ENCODE measurements around the gene CACNB1. TPM values are rescaled to one million over a fixed set of nuclear protein-coding genes. Genes with fewer than 3 reads are reported as not detected.

CACNB1 gene
- total RNA-seq, 2 donors from 2014 or later, result 12.7 to 16.1 TPM

- no peak for DNase-seq
- intact Hi-C loops (cut with DNase I, micrococcal nuclease), result no loop called here
Measured at GRCh38 chr17:39165841-39166349, 31.6 kb downstream of the CACNB1 start, which contains the start of gene ARL5C. ARL5C (minus strand) TSS chr17:39166161; CDS start chr17:39165760, 401 bp downstream.

DNA sequence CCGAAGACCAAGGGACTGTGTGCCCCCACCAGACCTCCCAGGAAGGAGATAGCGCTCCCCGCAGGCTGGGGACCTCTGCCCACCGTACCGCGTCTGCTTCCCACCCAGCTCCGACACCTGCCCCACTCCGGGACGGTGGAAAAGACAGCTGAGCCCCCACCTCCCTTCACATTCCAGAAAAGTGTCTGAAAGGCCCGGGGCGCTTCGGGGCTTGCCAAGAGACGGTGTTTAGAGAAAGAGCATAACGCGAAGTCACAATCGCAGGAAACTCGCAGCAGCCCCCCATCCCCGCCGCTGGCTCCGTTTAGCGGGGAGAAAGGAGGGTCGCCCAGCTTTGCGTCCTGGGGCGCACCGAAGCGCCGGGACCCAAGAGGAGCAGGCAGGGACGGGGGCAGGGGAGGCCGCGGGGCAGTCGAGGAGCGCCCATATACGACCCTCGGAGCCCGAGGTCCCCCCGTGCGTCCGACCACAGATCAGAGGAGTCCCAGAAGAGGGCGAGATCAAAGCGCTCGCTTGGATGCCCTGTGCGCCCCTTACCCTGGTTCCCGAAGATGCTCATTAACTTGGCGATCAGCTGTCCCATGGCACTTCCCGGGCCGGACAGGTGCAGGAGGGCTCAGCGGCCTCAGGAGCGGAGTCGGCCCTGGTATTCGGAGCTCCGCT lies 32.2 kb downstream of the CACNB1 start:
- DNase-seq (no peak), ATAC-seq (no peak)
- intact Hi-C loops (cut with DNase I, micrococcal nuclease), result no loop called here

More at GRCh38 chr17:39165841-39166349, 31.6 kb downstream of the CACNB1 start, which contains the start of gene ARL5C:
- no peak for ATAC-seq

GRCh38 chr17:39164675-39165143 lies 32.8 kb downstream of the CACNB1 start:
- intact Hi-C loops (cut with DNase I, micrococcal nuclease), result no loop called here
- ATAC-seq (peak; percentile 87), DNase-seq (peak; percentile 87 to 89)

DNA sequence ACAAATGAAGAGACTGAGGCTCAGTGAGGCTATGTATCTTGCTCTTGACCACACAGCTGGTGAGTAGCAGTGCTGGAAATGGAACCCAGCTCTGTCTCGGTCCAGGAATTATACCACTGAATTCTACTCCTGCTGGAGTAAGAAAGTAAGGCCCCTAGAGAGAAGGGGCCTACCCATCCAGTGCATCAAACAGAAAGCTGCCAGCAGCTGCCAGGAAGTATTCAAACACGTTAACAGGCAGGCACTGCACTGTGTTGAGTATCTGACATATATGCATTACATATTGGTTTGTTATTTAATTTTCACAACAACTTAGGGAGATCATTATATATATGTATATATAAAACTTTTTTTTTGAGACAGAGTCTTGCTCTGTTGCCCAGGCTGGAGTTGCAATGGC lies 35.5 kb downstream of the CACNB1 start:
- ATAC-seq (no peak), DNase-seq (no peak)
- intact Hi-C loops (cut with DNase I, micrococcal nuclease), result no loop called here

- DNase-seq, result no peak
- intact Hi-C loops (cut with DNase I, micrococcal nuclease), result loop anchor here in 1 of 2 donors (10.0 kb wide), 1 partner anchor 174 kb away; no protein-coding TSS in a partner anchor
- ATAC-seq, result no peak
Measured at GRCh38 chr17:39158623-39159022, 38.8 kb downstream of the CACNB1 start.

DNA sequence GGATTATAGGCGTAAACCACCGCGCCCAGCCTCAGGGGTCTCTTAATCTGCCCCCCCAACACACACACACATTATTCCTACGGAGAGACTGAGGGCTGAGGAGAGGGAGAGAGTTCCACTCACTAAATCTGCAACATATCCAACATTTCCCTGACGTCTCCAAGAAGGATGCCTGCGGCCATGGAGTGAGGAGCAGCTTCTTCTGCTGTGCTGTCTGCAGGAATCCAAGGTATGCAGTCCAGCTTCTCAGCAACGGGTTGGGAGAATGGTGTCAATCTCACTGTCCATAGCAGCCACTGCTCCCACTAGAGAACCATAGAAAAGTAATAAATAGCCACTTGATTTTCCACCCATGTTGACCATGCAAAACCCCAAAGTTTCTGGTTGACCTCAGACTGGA lies 41.0 kb downstream of the CACNB1 start:
- ATAC-seq (no peak), DNase-seq (no peak)
- intact Hi-C loops (cut with DNase I, micrococcal nuclease), result loop anchor here in 1 of 2 donors (10.0 kb wide), 1 partner anchor 172 kb away; no protein-coding TSS in a partner anchor

DNA sequence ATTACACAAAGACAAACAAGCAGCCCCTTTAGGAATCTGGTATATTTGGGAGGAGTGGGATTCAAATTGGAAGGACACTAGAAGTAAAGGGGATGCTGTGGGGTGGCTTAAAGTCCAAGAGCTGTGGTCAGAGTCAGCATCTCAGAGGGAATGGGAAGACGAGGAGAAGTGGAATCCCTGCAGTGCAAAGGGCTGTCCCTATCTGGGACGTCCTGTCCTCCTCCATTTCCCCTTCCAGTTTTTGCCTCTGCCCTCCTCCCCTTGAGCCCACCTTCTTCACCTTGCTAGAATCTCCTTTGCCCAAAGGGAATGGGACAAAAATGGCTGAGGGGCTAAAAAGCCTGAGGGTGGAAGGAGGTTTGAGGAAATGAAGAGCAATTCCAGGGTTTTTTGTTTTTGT lies 41.8 kb downstream of the CACNB1 start:
- no peak for DNase-seq
- ATAC-seq, result no peak
- intact Hi-C loops (cut with DNase I, micrococcal nuclease), result loop anchor here in 1 of 2 donors (10.0 kb wide), 1 partner anchor 171 kb away; no protein-coding TSS in a partner anchor

GRCh38 chr17:39153599-39154051 lies 43.8 kb downstream of the CACNB1 start:
- intact Hi-C loops (cut with DNase I, micrococcal nuclease), result loop anchor here (5.0 to 10.0 kb wide), 3 partner anchors 96 to 171 kb away; no protein-coding TSS in a partner anchor
- ATAC-seq (peak; percentile 77), DNase-seq (peak; percentile 86 to 91)

DNA sequence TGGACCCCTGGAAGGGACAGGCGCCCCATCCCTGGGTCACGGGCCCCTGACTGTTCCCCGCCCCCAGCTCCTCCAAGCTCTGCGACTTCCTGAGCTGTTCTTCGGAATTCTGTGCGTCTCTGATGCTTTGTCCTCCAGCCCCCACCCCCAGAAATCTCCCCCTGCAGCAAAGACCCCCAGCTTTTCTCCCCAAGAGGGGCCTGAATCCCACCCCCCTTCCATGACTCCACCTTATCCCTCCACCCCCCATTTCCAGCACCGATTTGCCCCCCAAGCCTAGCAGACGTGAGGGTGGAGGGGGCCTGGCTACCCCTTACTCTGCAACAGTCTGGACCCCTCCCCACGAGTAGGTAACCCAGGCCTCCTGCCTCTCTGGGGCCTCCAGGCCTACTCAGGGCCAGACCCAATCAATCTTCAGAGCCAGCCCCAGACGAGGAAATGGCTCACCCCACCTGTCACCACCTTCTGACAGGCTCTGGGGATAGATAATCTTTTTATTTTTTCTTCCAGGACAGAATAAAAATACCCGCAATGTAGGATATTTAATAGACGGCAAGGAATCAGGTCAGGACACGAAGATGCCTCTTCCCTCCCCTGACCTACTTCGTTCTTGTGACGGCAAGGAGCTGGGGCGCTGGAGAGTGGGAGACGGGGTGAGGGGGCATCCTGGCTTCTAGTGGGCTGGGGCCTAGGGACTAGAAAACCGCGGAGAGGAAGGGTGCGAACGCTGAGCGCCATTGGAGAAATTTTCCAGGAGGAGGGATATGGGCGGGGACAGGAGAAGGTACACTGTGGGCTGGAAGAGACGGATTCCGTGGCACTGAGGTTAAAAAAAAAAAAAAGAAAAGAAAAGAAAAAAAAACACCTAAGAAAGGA lies 45.3 kb downstream of the CACNB1 start:
- no peak for DNase-seq
- no peak for ATAC-seq
- intact Hi-C loops (cut with DNase I, micrococcal nuclease), result loop anchor here (5.0 to 10.0 kb wide), 3 partner anchors 95 to 170 kb away; no protein-coding TSS in a partner anchor

DNA sequence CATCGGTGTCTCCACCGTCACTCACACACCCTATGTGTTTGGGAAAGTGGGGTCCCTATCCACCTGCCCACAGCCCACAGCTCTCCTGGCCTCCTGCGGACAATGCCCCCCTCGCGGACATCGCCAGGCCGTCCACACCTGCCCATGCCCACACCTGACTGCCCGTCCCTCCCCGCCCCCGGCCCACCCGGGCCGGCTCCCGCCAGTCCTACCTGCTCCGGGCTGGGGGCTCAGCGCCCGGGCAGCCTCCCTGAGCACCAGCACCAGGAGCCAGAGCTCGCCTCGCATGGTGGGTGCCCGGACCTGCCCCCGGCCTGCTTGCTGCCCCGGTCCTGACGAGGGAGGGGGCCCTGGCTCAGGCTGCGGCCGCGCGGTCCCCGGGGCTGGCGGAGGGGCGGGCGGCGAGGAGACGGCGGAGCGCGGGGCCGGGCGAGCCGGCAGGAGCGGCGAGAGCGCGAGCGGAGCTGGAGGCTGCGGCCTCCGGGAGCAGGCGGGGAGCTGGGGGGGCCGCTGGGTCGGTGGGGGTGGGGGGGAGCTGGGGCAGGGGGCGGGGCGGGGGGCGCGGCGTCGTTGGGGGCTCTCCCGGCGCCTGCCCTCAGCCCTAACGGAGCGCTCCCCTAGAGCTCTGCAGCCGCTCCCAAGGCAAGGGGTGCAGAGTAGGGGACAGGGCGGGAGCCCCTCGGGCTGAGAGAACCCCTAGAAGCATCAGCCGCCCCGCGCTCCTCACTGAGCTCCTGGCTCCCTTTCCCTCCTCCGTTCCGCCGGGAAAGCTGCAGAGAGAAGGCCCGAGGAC lies 46.1 kb downstream of the CACNB1 start, which contains the start of gene PLXDC1:
TSS of gene PLXDC1 (minus strand) at position 488 of the 793 bp plus-strand sequence. CDS start at position 288, 200 bp downstream.
- intact Hi-C loops (cut with DNase I, micrococcal nuclease), result loop anchor here (5.0 to 10.0 kb wide), 3 partner anchors 94 to 169 kb away; no protein-coding TSS in a partner anchor
- DNase-seq, result peak in 1 of 2 donors; percentile 31
- no peak for ATAC-seq

DNA sequence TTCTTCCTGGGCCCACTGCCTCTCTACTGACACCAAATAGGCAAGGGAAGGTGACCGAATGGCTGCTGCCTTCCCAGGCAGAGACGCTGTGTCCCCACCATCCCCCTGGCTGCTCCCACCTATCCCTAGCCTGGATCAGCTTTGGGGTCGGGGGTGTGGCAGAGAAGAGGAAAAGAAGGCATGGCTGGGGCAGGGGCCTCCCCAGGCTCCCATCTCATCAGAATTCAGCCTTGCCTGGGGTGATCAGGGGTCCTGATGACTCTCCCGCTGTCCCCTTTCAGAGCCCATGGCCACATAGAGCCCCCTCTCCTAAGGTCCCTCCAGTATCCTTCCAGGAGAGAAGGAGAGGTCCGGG lies 46.7 kb downstream of the CACNB1 start:
- ATAC-seq (no peak), DNase-seq (no peak)
- intact Hi-C loops (cut with DNase I, micrococcal nuclease), result loop anchor here (5.0 to 10.0 kb wide), 3 partner anchors 93 to 168 kb away; no protein-coding TSS in a partner anchor

DNA sequence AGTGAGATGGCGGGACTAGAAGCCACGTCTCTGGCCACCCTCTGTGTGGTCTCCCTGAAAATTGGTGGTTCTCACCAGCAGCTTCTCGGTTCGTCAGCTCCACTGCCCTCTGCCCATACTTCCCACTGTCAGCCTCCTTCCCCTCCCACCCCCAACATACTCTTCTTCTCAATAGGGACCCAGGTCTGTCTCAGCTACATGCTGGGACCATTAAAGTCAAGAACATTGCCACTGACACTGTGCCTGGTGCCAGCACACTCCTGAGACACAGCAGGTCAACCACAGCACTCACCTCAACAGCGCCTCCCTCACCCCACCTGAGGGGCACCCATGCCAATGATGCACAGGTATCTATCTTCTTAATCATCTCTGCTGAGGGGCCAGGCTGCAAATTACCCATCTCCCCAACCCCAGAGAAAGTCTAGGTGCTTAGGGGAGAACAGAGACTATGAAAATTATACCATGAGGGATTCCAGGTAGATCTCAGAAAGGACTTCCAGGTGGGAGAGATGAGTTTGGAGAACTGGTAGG lies 47.3 kb downstream of the CACNB1 start:
- DNase-seq (no peak), ATAC-seq (no peak)
- intact Hi-C loops (cut with DNase I, micrococcal nuclease), result loop anchor here (5.0 to 10.0 kb wide), 3 partner anchors 93 to 168 kb away; no protein-coding TSS in a partner anchor

DNA sequence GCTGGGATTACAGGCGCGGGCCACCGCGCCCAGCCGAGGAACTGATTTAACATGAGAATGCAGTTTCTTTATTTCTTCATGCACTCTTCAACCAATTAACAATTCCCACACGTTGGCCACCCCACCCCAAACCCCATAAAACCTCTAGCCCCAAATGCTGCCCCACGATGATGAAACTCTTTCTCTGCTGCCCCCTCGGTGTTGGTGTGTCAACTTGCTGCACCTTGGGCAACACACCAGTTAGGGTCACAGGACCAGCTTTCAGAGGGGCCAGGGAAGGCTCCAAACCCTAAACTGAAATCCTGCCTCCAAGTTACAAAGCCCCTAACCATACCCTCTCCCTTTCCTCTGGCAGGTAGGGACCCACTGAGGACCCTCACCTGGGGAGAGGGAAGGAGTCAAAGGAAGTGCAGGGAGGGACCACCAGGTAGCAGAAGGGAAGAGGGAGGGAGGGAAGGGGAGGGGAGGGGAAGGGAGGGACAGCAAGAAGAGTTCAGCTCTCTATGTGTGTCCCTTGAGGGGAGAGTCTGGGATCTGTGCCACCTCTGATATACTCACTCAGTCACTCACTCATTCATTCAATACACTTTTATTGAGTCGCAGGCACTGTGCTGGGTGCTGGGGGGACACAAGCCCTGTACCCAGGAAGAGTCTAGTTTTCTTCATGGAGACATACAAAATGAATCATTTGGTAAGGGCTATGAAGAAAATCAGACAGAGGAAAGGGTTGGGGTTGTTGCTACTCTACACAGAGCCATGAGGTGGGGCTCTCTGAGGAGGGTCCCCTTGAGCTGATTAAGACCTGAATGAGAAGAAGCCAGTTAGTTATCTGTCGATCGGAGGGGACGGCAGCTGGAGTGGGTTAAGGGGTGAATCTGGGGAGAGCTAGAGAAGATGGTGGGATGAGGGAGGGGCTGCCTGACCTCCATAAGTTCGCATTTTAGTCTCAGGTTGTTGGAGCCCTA lies 50.0 kb downstream of the CACNB1 start:
- DNase-seq (no peak), ATAC-seq (no peak)
- intact Hi-C loops (cut with DNase I, micrococcal nuclease), result no loop called here

GRCh38 chr17:39146273-39146672 lies 51.2 kb downstream of the CACNB1 start:
- no peak for DNase-seq
- intact Hi-C loops (cut with DNase I, micrococcal nuclease), result no loop called here
- no peak for ATAC-seq

GRCh38 chr17:39145143-39145542 lies 52.3 kb downstream of the CACNB1 start:
- intact Hi-C loops (cut with DNase I, micrococcal nuclease), result no loop called here

DNA sequence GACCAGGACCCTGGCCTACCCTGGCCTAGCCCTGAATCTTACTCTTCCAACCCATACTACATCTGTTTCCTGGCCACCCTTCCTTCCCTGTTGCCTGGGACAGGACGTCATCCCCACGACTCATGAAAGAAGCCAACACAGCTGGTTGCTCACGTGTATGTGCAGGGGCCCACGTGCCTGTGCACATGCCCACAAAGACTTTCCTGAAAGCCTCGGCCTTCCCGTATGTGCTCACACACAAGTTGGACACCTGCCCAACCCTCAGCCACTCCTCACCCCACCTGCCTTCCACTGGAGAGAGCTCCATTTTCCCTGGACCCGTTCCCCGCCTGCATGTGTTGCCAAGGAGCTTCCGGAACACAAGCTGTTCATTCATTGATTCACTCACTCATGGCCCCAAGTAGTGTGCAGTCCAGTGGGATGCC lies 53.0 kb downstream of the CACNB1 start:
- DNase-seq (peak; percentile 60 to 84), ATAC-seq (peak; percentile 83)
- intact Hi-C loops (cut with DNase I, micrococcal nuclease), result no loop called here

More at GRCh38 chr17:39145143-39145542, 52.3 kb downstream of the CACNB1 start:
- no peak for ATAC-seq
- DNase-seq, result no peak

All from left colon (tissue), 2 donors.